ENCODE results near the gene UXS1. TPM values are rescaled to one million over a fixed set of nuclear protein-coding genes. Genes with fewer than 3 reads are reported as not detected.

Gene UXS1
- total RNA-seq, 1 donor from 2014 or later, result 60.0 TPM

- Histone ChIP-seq H3K9me3 (no peaks in the 10 kb centered on the region), H3K4me3 (no peak overlapping the region), H3K4me1 (peaks cover 26% of the 10 kb centered on the region), H3K27ac (no peak overlapping the region), H3K36me3 (no peaks in the 10 kb centered on the region), H3K27me3 (ENCODE audit: low read depth) (no peaks in the 10 kb centered on the region)
- intact Hi-C loops (cut with DNase I), result no loop called here
- no peak for TF ChIP-seq CTCF (IDR thresholded peaks at IDR 0.05)
- ATAC-seq, result no peak
- no peak for DNase-seq
Measured at GRCh38 chr2:106180602-106181001, 13.5 kb downstream of the UXS1 start.

GRCh38 chr2:106178716-106179115 lies 15.4 kb downstream of the UXS1 start:
- peaks cover 41% of the 10 kb centered on the region for H3K4me1 ChIP-seq
- no peaks in the 10 kb centered on the region for H3K9me3 ChIP-seq
- no peak for ATAC-seq
- no peak for TF ChIP-seq CTCF (IDR thresholded peaks at IDR 0.05)
- no peaks in the 10 kb centered on the region for H3K27me3 ChIP-seq (ENCODE audit: low read depth)
- H3K4me3 ChIP-seq, result no peak overlapping the region
- no peaks in the 10 kb centered on the region for H3K36me3 ChIP-seq
- intact Hi-C loops (cut with DNase I), result no loop called here
- no peak overlapping the region for H3K27ac ChIP-seq
- DNase-seq, result no peak

GRCh38 chr2:106177581-106177980 lies 16.5 kb downstream of the UXS1 start:
- Histone ChIP-seq H3K27me3 (ENCODE audit: low read depth) (no peaks in the 10 kb centered on the region), H3K4me1 (peaks cover 36% of the 10 kb centered on the region), H3K27ac (no peak overlapping the region), H3K4me3 (no peak overlapping the region), H3K9me3 (no peaks in the 10 kb centered on the region), H3K36me3 (no peaks in the 10 kb centered on the region)
- intact Hi-C loops (cut with DNase I), result no loop called here
- no peak for ATAC-seq
- DNase-seq, result no peak
- TF ChIP-seq CTCF (IDR thresholded peaks at IDR 0.05), result no peak

- Histone ChIP-seq H3K4me3 (no peak overlapping the region), H3K36me3 (no peaks in the 10 kb centered on the region), H3K9me3 (no peaks in the 10 kb centered on the region), H3K27ac (no peak overlapping the region), H3K27me3 (ENCODE audit: low read depth) (no peaks in the 10 kb centered on the region), H3K4me1 (peaks cover 31% of the 10 kb centered on the region)
- no peak for TF ChIP-seq CTCF (IDR thresholded peaks at IDR 0.05)
- no peak for DNase-seq
- intact Hi-C loops (cut with DNase I), result no loop called here
- no peak for ATAC-seq
Measured at GRCh38 chr2:106176446-106177099, 17.5 kb downstream of the UXS1 start.

GRCh38 chr2:106175086-106175850 lies 18.8 kb downstream of the UXS1 start:
- Histone ChIP-seq H3K4me3 (no peak overlapping the region), H3K9me3 (no peaks in the 10 kb centered on the region), H3K27me3 (ENCODE audit: low read depth) (no peaks in the 10 kb centered on the region), H3K36me3 (no peaks in the 10 kb centered on the region), H3K4me1 (peaks cover 31% of the 10 kb centered on the region), H3K27ac (peak overlapping the region; percentile 13)
- no peak for TF ChIP-seq CTCF (IDR thresholded peaks at IDR 0.05)
- DNase-seq (no peak), ATAC-seq (peak; percentile 77 to 91)
- intact Hi-C loops (cut with DNase I), result no loop called here
